HepG2 (cell line): Measurements from ENCODE around the gene MDM4. TPM values are rescaled to one million over a fixed set of nuclear protein-coding genes. Genes with fewer than 3 reads are reported as not detected.

Experiments used
- ATAC-seq: fragments of 200-7000 bp; cut with Tn5 transposase; 3 replicates; pipeline ENCODE4 v1.9.1; 2020; ENCODE audit warnings: mild to moderate bottlenecking, moderate library complexity
- BruUV-seq: library from RNA; stranded (reverse); fragments of 400-500 nt; replicated peaks from 2 replicates; lab custom pipeline; 2021; lab: Mats Ljungman, UMichigan
- CTCF ChIA-PET: fragments of 300-600 bp; formaldehyde crosslinking; extraction: SDS; loops from one replicate; lab custom pipeline; 2021; ENCODE audit warnings: low total read pairs, inconsistent platforms, low intra/inter-chr PET ratio; lab: Yijun Ruan, JAX
- POLR2A ChIA-PET: fragments of 350-600 bp; sonication (Branson Sonifier 250); formaldehyde crosslinking; loops from one replicate; lab custom pipeline; 2020; ENCODE audit warnings: antibody characterized with exemption, inconsistent platforms; lab: Yijun Ruan, JAX
- DNase-seq: peaks from one replicate; pipeline ENCODE4 v3.0.0-alpha.2; 2015; ENCODE audit warnings: low spot score
- FAIRE-seq: peaks from 3 replicates; lab custom pipeline; 2011; peaks lifted over from hg19 to GRCh38; lab: Jason Lieb, UNC
- H2AFZ ChIP-seq: one replicate; pipeline ENCODE4 v1.6.1; 2011; ENCODE audit warnings: low read length, inconsistent platforms
- H3K27ac ChIP-seq: fragments of 300-600 bp; 3 replicates; pipeline ENCODE4 v1.8.0; 2011; ENCODE audit warnings: mixed run types, mild to moderate bottlenecking, mixed read lengths, low read length, inconsistent platforms; ENCODE audit not compliant: insufficient read depth; ENCODE audit errors: extremely low read length
- H3K27me3 ChIP-seq, 2 experiments: fragments of 200-600 bp in 1 of 2; 2 replicates in 1 of 2; 3 replicates in 1 of 2; pipeline versions ENCODE4 v1.6.0 to v1.8.0; 2011; ENCODE audit warnings: low read length in 2 of 2, mild to moderate bottlenecking in 2 of 2, moderate library complexity in 2 of 2, inconsistent platforms in 1 of 2; ENCODE audit not compliant: insufficient read depth in 2 of 2, control insufficient read depth in 1 of 2
- H3K36me3 ChIP-seq, 2 experiments: fragments of 200-600 bp in 1 of 2; replicated peaks in 1 of 2; 2 replicates in 1 of 2; 3 replicates in 1 of 2; pipeline versions ENCODE4 v1.5.1 to v1.8.0; 2011; ENCODE audit warnings: low read length in 2 of 2, inconsistent platforms in 1 of 2; ENCODE audit not compliant: insufficient read depth in 2 of 2, control insufficient read depth in 1 of 2
- H3K4me1 ChIP-seq: 2 replicates; pipeline ENCODE4 v1.5.1; 2012; ENCODE audit warnings: low read length, inconsistent platforms; ENCODE audit not compliant: insufficient read depth
- H3K4me2 ChIP-seq: 2 replicates; pipeline ENCODE4 v1.6.0; 2011; ENCODE audit warnings: low read depth, low read length, inconsistent platforms
- H3K4me3 ChIP-seq, 3 experiments: fragments of 200-600 bp in 1 of 3; sonication (generic), shearing (Covaris generic) in 1 of 3; replicated peaks in 1 of 3; 2 replicates each; pipeline ENCODE4 v1.5.1; 2011 to 2016; ENCODE audit warnings: low read length in 3 of 3, inconsistent platforms in 2 of 3, low read depth in 2 of 3, mild to moderate bottlenecking in 2 of 3, control low read depth in 1 of 3, mixed read lengths in 1 of 3; ENCODE audit not compliant: insufficient read depth in 1 of 3
- H3K79me2 ChIP-seq: one replicate; pipeline ENCODE4 v1.6.1; 2011; ENCODE audit warnings: low read length, inconsistent platforms; ENCODE audit not compliant: insufficient read depth
- H3K9ac ChIP-seq: 2 replicates; pipeline ENCODE4 v1.6.0; 2011; ENCODE audit warnings: mild to moderate bottlenecking, low read depth, low read length, inconsistent platforms; ENCODE audit not compliant: insufficient read depth
- H3K9me3 ChIP-seq: 2 replicates; pipeline ENCODE4 v1.5.1; 2012; ENCODE audit warnings: mild to moderate bottlenecking, low read length
- H4K20me1 ChIP-seq: 2 replicates; pipeline ENCODE4 v1.6.0; 2011; ENCODE audit warnings: inconsistent platforms, mild to moderate bottlenecking, low read length, moderate library complexity; ENCODE audit not compliant: insufficient read depth
- ELF3 ChIP-seq: IDR thresholded peaks from 2 replicates; pipeline ENCODE4 v1.6.1; 2016; ENCODE audit warnings: missing genetic modification reagents, missing compliant biosample characterization
- GABPB1 ChIP-seq: IDR thresholded peaks from 2 replicates; pipeline ENCODE4 v1.6.1; 2016; ENCODE audit warnings: mild to moderate bottlenecking, missing genetic modification reagents, moderate library complexity, missing compliant biosample characterization
- HNRNPK ChIP-seq: fragments of 200-400 bp; formaldehyde crosslinking; IDR thresholded peaks from 2 replicates; pipeline ENCODE4 v1.6.1; 2018; ENCODE audit warnings: low read length, low read depth, moderate library complexity, mild to moderate bottlenecking; ENCODE audit not compliant: poor library complexity, severe bottlenecking
- HNRNPL ChIP-seq: fragments of 200-400 bp; formaldehyde crosslinking; IDR thresholded peaks from 2 replicates; pipeline ENCODE4 v1.6.1; 2017; ENCODE audit warnings: mild to moderate bottlenecking, low read depth, low read length
- RBM22 ChIP-seq: fragments of 200-400 bp; formaldehyde crosslinking; optimal IDR thresholded peaks from 2 replicates; pipeline ENCODE3; 2017; ENCODE audit warnings: mild to moderate bottlenecking, low read length, moderate library complexity
- SP140L ChIP-seq: sonication (generic); formaldehyde crosslinking; IDR thresholded peaks from 2 replicates; pipeline ENCODE4 v1.4.0; 2020; ENCODE audit warnings: missing genetic modification reagents, borderline replicate concordance
- TCF12 ChIP-seq, 2 experiments: fragments of 450-650 bp in 1 of 2; sonication (generic) in 1 of 2; formaldehyde crosslinking in 1 of 2; IDR thresholded peaks; 2 replicates each; pipeline versions ENCODE4 v1.6.1 to v1.8.0; 2017 to 2022; ENCODE audit warnings: antibody characterized with exemption in 1 of 2, mild to moderate bottlenecking in 1 of 2, missing genetic modification reagents in 1 of 2, moderate library complexity in 1 of 2
- ZNF552 ChIP-seq: sonication (generic); formaldehyde crosslinking; IDR thresholded peaks from 2 replicates; pipeline ENCODE4 v1.9.0; 2022; ENCODE audit warnings: missing genetic modification reagents, mild to moderate bottlenecking, borderline replicate concordance
- ZNF770 ChIP-seq: sonication (generic); formaldehyde crosslinking; IDR thresholded peaks from 2 replicates; pipeline ENCODE4 v1.5.0; 2020; ENCODE audit warnings: mild to moderate bottlenecking, missing genetic modification reagents
- ZNF781 ChIP-seq: sonication (generic); formaldehyde crosslinking; IDR thresholded peaks from 2 replicates; pipeline ENCODE4 v1.5.1; 2020; ENCODE audit warnings: borderline replicate concordance, mild to moderate bottlenecking, missing genetic modification reagents; ENCODE audit errors: not compliant biosample characterization
- WGBS: methylation state at CpG from one replicate; pipeline ENCODE4 v1.1.6; 2017; ENCODE audit warnings: low lambda C conversion rate; 5-methylcytosine and 5-hydroxymethylcytosine counted together
- in situ Hi-C: cut with HindIII; loops from 2 replicates; pipeline ENCODE4 v1.10.0; 2017; ENCODE audit warnings: low pct_unique_long_range_greater_than_20kb; ENCODE audit not compliant: extremely low pct_ligation_motif_present
- intact Hi-C: fragments of 100-400 bp; cut with micrococcal nuclease; formaldehyde crosslinking; loops from one replicate; pipeline ENCODE4 v1.10.0; 2022; ENCODE audit not compliant: unreplicated experiment
- polyA plus RNA-seq, 8 experiments: library from polyadenylated mRNA; depleted of rRNA in 3 of 8; stranded (reverse) in 7 of 8; unstranded in 1 of 8; fragments of >200 nt; fragmentation: Illumina TruSeq in 4 of 8; extraction: Trizol in 4 of 8; gene quantifications; 2 replicates each; pipeline versions ENCODE4 v1.2.1 to v1.2.3, GENCODE V29; 2011 to 2016; ENCODE audit warnings: low read depth in 4 of 8, missing spikeins in 1 of 8, mixed read lengths in 1 of 8; ENCODE audit not compliant: insufficient read depth in 1 of 8
- total RNA-seq, 5 experiments: library from RNA; depleted of rRNA; stranded (reverse); fragments of >200 nt; fragmentation: Illumina TruSeq; extraction: Trizol; gene quantifications; 2 replicates each; pipeline ENCODE4 v1.2.3, GENCODE V29; 2016; ENCODE audit warnings: low read depth in 1 of 5

Gene MDM4
- total and polyA plus RNA-seq, 2 of the 13 experiments (the other 11 are each of a cell fraction or from before 2014, with no cell fraction given), result 14.9 to 19.0 TPM

GRCh38 chr1:204550926-204551325 is 34.7 kb downstream of the MDM4 start:
- H2AFZ ChIP-seq, result no peak overlapping the region
- DNase-seq, result no peak
- no peak for ATAC-seq
- in situ Hi-C loops, result no loop called here
- H4K20me1 ChIP-seq, result no peaks in the 10 kb centered on the region
- no peak overlapping the region for H3K27ac ChIP-seq
- TF ChIP-seq SP140L (CRISPR knock-in tag) (no peak), ELF3 (CRISPR knock-in tag) (no peak), TCF12 (IDR thresholded peaks at IDR 0.05) (no peak), TCF12 (CRISPR knock-in tag; IDR thresholded peaks at IDR 0.05) (no peak), ZNF552 (CRISPR knock-in tag) (no peak), GABPB1 (CRISPR knock-in tag) (no peak), ZNF781 (CRISPR knock-in tag) (no peak)
- POLR2A ChIA-PET, result no interaction called here
- no TSS peak for BruUV-seq
- 77% methylated on average over 5 of the region's 5 CpGs for WGBS
- intact Hi-C loops, result no loop called here
- CTCF ChIA-PET, result no interaction called here
- H3K9ac ChIP-seq, result no peak overlapping the region
- peaks cover 14 to 56% of the 10 kb centered on the region in 2 experiments for H3K36me3 ChIP-seq
- H3K4me2 ChIP-seq, result no peak overlapping the region
- H3K4me1 ChIP-seq, result no peaks in the 10 kb centered on the region
- FAIRE-seq, result no peak
- H3K4me3 ChIP-seq, result no peak overlapping the region
- H3K9me3 ChIP-seq, result no peaks in the 10 kb centered on the region
- H3K79me2 ChIP-seq, result no peaks in the 10 kb centered on the region
- no peaks in the 10 kb centered on the region for H3K27me3 ChIP-seq

- H3K9me3 ChIP-seq, result no peaks in the 10 kb centered on the region
- 95% methylated on average over 7 of the region's 7 CpGs for WGBS
- H3K79me2 ChIP-seq, result no peaks in the 10 kb centered on the region
- H3K27ac ChIP-seq, result no peak overlapping the region
- DNase-seq (no peak), FAIRE-seq (no peak), ATAC-seq (no peak)
- H3K4me2 ChIP-seq, result no peak overlapping the region
- no peak overlapping the region for H3K4me3 ChIP-seq
- TF ChIP-seq RBM22 (peak; percentile 37), ZNF770 (CRISPR knock-in tag) (peak; percentile 36; the same call in 1 of the 2 replicates), HNRNPK (no peak), HNRNPL (no peak)
- in situ Hi-C loops, result no loop called here
- H3K27me3 ChIP-seq, result no peaks in the 10 kb centered on the region
- no peak overlapping the region for H2AFZ ChIP-seq
- POLR2A ChIA-PET, result no interaction called here
- no TSS peak for BruUV-seq
- no peaks in the 10 kb centered on the region for H4K20me1 ChIP-seq
- no peaks in the 10 kb centered on the region for H3K4me1 ChIP-seq
- H3K9ac ChIP-seq, result no peak overlapping the region
- peaks cover 1 to 2% of the 10 kb centered on the region in 2 experiments; a peak in 3 of 5 replicates for H3K36me3 ChIP-seq
- CTCF ChIA-PET, result no interaction called here
- intact Hi-C loops, result no loop called here
These were observed 40.3 kb downstream of the MDM4 start for GRCh38 chr1:204556458-204557052.
